Fibroblast of gingiva (primary cell): Measurements from ENCODE around the gene UNC45A.

Experiments
- DNase-seq: peaks from one replicate; pipeline ENCODE4 v3.0.0-alpha.2; 2011; ENCODE audit warnings: low read depth

UNC45A gene

DNA sequence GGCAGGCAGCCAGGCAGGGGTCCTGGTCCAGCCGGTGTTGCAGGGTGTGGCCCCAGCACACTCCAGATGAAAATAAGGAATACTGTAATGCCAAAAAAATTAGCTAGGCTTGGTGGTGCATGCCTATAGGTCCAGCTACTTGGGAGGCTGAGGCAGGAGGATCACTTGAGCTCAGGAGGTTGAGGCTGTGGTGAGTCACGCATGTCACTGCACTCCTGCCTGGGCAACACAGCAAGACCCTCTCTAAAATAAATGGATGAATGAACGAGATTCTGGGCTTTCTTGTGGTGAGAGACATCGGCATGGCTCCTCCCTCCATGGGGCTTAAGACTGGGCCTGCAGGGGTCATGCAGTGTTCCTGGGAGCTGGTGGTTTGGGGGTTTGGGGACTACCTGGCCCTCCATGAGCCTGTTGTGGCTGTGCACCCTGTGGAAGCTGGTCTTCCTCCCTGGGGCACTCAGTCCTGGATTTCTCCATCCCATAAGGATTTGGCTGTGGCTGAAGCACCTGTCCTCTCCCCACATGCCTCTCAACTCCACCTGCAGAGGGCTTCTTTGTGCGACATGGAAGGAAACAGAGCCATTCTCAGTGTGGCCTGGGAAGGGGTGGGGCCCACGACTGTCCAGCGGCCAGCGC, 12.0 kb downstream of the UNC45A start:
- DNase-seq, result no peak

DNA sequence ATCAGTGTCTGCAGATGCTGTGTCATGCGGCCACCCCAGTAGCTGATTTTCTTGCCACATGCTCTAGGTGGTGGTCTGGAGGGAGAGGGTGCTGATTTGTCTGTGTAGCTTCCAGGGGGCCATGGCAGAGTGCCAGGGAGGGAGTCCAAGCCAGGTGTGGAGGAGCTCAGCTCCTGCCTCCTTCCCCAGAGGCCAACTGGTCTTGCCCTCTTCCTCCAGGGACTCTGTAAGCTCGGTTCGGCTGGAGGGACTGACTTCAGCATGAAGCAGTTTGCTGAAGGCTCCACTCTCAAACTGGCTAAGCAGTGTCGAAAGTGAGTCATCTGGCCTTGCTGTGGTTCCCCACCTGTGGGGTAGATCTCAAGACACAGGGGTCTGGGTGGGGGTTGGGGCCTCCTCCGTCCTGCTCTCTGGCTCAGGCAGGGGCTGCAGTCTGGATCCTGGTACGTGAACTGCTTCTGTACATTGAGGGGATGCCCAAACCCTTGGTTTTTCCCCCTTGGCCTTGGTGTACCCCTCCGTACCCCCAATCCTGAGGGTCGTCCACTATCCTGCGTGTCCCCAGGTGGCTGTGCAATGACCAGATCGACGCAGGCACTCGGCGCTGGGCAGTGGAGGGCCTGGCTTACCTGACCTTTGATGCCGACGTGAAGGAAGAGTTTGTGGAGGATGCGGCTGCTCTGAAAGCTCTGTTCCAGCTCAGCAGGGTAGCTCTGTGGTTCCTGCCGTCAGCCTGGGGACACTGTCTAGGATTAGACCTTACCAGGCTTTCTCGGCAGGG, 12.7 kb downstream of the UNC45A start:
- no peak for DNase-seq

DNA sequence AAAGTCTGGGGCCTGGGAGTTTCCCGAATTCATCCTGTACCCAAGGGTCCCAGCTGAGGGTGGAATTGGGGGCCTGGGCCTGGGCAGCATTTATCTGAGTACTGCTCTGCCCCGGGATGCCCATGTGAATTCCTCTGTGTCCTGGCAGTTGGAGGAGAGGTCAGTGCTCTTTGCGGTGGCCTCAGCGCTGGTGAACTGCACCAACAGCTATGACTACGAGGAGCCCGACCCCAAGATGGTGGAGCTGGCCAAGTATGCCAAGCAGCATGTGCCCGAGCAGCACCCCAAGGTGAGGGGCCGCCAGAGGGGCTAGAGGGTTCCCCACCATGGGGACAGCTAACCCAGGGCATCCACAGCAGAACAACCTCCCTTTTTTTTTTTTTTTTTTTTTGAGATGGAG, 13.4 kb downstream of the UNC45A start:
- DNase-seq, result no peak

DNA sequence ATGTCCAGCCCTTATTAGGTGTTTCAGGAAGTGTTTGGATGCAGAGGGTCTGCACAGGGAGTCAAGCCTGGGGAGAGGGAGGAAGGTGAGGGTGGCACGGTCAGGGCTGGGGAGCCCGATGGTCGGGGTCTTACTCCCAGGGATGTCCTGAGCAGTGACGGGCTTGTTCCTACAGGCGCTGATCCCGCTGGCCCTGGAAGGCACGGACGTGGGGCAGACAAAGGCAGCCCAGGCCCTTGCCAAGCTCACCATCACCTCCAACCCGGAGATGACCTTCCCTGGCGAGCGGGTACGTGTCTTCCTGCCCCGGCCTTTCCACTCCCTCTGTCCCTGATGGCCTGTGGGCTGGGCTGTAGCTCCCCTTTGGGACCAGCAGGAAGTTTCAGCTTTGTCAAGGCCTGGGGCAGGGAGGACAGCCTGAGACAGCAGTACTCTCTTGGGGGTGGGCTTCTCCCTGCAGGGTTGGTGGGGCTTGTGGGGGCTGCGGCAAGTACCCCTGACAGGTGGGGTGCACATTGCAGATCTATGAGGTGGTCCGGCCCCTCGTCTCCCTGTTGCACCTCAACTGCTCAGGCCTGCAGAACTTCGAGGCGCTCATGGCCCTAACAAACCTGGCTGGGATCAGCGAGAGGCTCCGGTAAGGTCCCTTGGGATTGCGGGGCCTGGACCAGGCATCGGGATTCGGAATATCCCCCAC, 15.0 kb downstream of the UNC45A start:
- no peak for DNase-seq

DNA sequence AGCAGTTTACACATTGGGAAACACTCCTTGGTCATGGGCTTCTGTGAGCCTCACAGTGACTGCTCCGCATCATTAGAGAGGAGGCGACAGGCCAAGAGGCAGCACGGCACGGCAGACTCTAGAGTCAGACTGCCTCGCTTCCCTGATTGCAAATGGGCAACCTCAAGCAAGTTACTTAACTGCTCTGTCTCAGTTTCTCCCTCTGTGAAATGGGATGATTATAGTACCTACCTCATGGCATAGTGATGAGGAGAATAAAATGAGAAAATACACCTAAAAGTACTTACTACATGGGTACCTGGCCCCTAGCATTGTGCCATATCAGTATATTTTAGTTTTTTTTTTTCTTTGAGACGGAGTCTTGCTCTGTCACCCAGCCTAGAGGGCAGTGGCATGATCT, 15.6 kb downstream of the UNC45A start:
- no peak for DNase-seq

DNA sequence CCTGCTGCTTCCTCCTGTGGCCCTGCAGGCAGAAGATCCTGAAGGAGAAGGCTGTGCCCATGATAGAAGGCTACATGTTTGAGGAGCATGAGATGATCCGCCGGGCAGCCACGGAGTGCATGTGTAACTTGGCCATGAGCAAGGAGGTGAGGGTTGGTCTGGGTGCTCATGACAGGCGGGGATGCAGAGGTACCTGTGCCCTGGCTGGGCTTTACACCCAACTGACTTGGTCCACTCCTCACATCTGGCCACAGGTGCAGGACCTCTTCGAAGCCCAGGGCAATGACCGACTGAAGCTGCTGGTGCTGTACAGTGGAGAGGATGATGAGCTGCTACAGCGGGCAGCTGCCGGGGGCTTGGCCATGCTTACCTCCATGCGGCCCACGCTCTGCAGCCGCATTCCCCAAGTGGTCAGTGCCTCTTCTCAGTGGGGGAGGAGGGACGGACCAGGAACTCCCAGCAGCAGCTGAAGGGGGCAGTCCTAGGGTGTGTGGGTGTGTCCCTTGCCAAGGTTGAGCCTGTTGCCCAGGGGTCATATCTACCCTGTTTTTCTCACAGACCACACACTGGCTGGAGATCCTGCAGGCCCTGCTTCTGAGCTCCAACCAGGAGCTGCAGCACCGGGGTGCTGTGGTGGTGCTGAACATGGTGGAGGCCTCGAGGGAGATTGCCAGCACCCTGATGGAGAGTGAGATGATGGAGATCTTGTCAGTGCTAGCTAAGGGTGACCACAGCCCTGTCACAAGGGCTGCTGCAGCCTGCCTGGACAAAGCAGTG, 18.0 kb downstream of the UNC45A start:
- DNase-seq, result no peak

DNA sequence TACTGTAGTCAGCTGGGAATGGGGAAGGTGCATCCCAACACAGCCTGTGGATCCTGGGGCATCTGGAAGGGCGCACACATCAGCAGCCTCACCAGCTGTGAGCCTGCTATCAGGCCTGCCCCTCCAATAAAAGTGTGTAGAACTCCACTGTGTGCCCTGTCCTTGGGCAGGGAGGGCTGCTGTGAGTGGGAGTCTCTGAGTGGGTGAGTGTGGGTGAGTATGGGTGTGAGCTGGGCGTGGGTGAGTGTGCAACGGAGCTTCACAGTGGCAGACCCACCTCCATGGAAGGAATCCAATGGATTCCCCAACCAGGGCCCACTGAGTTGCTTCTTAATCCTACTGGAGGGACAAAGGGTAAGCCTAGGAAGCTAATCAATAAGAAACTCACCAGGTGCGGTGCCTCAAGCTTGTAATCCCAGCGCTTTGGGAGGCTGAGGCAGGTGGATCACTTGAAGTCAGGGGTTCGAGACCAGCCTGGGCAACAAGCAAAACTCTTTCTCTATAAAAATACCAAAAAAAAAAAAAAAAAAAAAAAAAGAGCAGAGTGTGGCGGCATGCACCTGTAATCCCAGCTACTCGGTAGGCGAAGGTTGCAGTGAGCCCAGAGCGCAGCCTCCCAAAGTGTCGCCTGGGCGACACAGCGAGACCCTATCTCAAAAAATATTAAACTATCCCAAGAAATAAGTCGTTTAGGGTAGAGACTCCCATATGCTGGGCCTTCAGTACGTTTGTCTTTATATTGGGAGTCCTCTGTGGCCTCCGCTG, 19.0 kb downstream of the UNC45A start:
- DNase-seq, result no peak

DNA sequence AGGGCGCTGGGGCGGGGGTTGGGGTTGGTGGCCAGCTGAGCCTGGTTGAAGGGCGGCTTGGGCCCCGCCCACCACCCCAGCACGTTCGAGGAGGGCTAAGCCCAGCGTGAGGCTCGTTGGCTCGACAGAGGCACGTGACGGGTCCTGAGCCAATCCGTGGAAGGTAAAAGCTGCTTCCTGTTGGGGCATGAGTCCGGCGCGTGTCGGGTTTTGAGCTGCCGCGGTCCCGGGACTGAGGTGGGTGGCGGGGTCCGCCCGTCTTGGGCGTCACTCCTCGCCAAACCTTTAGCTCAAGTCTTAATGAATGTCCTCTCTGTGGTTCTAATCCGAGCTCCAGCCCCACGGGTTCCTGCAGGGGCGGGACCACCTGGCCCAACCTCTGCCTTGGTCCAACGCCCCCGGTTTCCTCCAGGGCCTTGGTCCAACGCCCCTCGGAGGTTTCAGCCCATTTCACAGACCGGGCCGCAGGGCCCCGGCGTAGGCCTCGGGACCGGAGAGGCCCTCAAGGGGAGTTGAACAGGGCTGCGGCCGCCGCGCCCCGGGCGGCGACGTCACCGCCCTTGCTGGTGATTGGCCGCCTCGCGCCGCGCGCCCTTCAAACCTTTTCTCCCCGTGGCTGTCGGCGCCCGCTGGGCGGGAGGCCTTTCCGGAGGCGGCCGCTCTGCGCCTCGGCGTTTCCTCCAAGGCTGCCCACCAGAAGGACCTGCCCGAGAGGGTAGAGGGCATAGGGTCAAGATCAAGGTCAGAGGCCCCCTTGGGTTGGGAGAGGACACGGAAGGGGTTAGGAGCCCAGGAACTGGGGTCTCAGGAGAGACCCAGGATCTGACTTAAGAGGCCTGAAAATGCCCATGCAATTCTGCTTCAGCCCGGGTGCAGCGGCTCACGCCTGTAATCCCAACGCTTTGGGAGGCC, 19.9 kb downstream of the UNC45A start, which contains the start of gene RCCD1:
TSS of gene RCCD1 (plus strand) at position 173 of the 912 bp plus-strand sequence. CDS start 1,851 bp downstream, outside the sequence.
- peak; percentile 92 for DNase-seq

DNA sequence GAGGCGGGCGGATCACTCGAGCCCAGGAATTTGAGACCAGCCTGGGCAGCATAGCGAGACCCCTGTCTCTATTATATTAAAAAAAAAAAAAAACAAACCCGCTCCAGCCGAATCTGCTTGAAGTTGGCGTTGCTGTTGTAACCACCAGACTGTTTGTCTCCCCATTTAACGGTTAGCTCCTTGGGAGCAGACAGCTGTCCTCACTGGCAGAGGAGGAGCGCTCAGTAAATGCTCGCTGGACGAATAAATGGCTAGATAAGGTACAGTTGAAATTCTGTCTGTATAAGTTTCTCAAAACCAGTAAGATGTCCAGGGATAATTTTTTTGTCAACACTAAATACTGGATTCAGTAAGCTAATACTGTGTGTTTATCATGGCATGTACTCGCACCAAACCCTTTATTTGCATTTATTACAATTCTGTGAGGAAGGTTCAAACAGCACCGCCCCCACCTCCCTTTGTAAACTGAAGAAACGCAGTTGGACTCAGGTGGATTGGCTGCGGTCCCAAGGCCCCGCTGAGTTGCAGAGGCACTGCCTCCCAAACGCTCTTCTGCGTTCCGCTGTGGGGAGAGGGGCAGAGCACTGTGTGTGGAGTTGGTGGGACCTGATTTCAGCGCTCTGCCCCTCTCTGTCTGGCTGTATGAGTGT, 20.7 kb downstream of the UNC45A start:
- no peak for DNase-seq

DNA sequence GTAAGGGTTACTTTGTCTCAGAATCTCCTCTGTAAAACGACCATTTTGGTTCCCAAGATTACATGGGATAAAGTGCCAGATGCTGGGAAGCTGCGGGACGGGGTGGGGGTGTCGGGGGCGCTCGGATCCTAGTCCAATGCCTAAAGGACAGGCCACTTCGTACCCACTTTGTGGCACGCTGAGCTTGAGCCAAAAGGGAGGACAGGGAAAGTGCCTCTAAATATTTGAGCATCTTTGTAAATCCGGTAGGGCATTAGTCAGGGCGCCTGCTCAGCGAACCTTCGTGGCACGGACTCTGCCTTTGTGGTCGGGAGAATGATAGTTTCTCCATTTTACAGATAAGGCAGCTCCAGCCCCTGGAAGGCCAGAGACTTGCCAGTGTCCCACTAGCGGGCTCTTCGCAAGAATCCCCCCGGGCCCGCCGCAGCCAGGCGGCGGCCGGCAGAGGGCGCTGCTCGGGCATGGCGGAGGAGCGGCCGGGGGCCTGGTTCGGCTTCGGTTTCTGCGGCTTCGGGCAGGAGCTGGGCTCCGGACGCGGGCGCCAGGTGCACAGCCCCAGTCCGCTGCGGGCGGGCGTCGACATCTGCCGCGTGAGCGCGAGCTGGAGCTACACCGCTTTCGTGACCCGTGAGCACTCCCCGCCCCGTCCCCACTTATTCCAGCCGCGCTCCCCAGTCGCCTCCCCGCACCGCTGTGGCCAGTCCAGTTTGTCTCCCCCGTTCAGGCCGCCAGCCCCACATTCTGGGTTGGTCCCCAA, 21.4 kb downstream of the UNC45A start:
- DNase-seq, result peak; percentile 63

DNA sequence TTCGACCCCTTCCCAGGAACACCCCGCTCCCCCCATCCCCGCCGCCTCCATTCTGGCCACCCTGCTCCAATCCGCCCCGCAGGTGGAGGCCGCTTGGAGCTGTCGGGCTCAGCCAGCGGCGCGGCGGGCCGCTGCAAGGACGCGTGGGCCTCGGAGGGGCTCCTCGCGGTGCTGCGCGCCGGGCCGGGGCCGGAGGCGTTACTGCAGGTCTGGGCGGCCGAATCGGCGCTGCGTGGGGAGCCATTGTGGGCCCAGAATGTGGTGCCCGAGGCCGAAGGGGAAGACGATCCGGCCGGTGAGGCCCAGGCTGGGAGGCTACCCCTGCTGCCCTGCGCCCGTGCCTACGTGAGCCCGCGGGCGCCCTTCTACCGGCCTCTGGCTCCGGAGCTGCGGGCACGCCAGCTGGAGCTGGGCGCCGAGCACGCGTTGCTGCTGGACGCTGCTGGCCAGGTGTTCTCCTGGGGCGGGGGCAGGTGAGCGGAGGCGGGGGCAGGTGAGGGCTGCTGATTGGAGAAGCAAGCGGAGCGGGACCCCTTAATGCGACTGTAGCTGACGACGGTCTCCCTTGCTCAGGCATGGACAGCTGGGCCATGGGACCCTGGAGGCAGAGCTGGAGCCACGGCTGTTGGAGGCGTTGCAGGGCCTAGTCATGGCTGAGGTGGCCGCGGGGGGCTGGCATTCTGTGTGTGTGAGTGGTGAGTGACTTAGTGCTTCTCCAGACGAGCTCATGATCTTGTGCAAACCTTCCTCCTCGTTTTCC, 22.1 kb downstream of the UNC45A start:
- DNase-seq, result peak; percentile 29

DNA sequence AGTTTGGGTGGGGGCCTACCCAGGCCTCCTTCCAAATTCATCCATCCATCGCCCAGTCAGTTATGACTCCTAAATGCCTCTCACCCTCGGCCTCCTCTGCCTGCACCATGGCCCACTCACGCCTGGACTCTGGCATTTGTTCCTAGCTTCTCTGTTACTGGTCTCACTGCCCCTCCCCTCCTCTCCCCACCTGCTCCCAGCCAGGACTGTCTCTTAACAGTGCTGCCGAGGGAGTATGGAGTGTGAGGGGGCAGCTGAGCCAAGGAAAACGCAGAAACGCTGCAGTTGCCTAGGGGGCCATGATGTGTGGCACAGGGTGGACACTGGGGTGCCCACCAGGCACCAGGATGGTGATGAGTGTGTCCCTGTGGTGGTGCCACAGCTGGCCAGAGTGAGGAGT, 22.7 kb downstream of the UNC45A start:
- no peak for DNase-seq

DNA sequence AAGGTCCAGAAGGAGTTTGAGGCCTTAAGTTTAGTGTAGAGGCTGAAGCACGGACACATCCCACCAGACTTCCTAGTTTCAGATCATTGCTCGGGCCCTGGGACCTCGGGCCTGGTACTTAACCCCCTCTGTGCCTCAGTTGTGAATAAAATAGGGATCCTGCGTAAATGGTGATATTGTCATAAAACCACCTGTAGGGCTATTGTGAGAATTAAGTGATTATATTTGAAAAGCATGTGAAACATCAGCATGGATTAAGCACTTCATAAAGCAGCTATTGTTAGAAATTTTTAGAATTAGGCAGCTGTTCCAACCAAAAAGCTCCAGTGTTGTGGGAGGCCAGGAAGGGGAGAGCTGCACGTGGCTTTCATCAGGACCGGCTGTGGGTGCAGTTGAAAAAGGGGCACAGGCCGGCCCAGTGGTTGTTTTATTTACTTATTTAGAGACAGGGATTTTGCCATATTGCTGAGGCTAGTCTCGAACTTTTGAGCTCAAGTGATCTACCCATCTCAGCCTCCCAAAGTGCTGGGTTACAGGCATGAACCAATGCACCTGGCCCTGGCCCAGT, 24.0 kb downstream of the UNC45A start:
- no peak for DNase-seq

DNA sequence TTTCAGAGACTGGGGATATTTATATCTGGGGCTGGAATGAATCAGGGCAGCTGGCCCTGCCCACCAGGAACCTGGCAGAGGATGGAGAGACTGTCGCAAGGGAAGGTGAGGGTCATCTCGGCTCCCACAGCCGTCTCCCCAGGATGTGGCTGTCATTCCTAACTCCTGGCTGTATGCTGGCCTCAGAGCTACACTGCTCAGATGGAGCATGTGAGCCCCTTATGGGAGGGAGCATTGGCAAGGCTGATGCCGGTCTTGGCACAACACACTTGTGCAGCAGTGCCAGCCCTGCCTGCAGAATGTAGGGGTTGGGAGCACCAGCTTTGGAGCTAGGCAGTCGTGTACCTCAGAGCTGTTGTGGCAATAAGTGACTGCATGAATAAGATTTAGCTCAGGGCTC, 24.8 kb downstream of the UNC45A start:
- peak; percentile 95 for DNase-seq

DNA sequence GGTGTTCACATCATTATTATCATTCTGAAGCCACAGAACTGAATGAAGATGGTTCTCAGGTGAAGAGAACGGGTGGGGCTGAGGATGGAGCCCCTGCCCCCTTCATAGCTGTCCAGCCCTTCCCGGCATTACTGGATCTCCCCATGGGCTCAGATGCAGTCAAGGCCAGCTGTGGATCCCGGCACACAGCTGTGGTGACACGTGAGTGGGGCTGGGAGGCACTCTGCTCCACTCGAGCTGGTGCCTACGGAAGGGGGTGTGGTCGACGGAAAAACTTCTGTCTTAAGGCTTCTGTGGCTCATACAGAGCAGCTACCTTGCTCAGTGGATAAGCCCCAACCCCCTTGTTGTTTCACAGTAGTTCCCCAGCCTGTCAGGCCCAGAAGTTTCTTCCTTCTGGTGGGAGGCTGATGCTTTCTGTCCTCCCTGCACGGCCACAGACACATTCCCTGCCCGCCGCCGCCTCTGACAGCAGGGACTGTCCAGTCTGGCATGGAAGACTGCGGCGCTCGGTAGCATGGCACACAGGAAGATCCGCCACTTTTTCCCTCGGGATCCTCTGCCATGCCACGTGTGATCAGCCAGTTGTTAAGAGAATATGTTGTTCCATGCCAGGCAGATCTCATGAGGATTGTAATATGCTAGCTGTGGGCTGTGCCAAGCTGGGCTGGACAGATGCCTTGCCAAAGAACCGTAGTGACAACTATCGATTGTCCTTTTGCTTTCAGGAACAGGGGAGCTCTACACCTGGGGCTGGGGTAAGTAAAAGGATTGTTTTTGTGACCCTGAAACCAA, 25.4 kb downstream of the UNC45A start:
- peak; percentile 33 for DNase-seq

DNA sequence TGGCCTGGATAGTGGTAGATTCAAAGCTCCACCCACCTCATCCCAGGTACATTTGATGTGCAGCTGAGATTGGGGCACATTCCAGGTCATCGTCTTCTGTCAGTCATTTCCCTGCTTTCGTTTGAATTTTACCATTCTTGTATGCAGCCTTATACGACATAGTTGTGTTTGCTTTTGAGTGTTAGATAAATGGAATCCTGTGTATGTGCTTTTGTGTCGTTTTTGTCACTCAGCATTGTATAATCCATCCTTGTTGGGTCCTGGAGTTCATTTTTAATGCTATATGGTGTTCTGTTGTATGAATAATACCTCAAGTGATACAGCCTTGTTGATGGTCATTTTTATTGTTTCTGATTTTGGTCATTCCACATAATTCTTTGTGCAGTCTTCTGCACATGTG, 26.9 kb downstream of the UNC45A start:
- no peak for DNase-seq

DNA sequence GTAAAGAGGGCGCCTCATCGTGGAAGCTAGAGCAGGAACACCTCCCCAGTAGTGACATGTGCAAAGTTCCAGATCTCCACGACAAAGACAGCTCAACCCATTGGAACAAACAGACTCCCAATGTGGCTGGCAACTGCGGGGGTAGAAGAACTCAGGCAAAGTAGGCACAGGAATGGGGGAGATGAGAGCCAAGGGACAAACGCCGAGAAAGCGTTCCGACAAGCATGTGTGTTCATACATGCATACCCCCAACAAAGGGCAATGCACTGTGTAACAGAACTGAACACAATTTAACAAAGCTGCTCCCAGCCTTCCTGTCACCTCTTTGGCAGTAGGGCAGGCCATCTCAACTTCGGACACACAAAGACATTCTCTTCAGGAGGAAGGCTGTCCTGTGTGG, 31.2 kb downstream of the UNC45A start:
- no peak for DNase-seq
